Measurements from ENCODE around the gene CCDC32. TPM values are rescaled to one million over a fixed set of nuclear protein-coding genes. Genes with fewer than 3 reads are reported as not detected.

Gene CCDC32, protein sequence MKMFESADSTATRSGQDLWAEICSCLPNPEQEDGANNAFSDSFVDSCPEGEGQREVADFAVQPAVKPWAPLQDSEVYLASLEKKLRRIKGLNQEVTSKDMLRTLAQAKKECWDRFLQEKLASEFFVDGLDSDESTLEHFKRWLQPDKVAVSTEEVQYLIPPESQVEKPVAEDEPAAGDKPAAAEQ
- total RNA-seq: 23.9 and 28.3 TPM in 2 replicates
- long read RNA-seq, transcript CCDC32-202 (4 exons, 1,519 nt): major isoform, 166 of 192 reads
- long read RNA-seq, partial matches to known transcripts: 7 of 192 reads
- long read RNA-seq, other reads (novel, unspliced or antisense): 11 of 192 reads

DNA sequence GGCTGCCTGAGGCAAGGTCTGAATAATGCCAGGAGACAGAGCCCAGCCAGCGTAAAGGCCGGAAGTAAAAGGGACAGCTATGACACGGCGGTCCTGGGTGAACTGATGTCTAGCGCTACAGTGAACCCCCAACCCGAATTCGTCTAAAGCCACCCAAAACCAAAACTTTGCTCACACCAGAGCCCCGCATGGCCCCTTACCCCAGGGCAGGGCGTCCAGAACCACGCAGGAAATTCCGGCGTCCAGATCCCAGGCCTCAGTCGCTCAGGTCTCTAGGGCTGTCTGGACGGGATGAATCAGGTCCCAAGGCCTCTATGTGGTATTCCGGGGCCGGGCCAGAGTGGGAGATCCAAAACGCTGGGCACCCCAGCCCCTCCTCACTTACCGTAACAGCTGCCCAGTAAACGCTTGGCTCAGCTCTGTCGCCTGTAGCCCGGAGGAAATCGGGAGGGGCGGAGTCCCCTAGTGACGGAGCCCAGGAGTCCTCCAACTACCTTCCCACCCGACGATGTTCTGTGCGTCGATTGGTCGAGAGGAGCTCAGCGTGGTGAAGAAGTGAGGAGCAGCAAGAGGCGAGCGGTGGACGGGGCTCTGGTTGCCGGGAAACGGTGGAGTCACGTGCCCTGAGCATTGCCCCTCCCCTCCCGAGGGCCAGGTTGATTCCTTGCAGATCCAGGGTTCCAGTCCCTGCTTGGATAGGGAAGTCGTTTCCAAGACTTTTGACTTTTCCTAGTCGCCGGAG, at the start of gene CCDC32:
Gene CCDC32 (minus strand): TSS at position 452 of the 742 bp plus-strand sequence. CDS start 2,027 bp downstream, outside the sequence.
- Mint-ChIP-seq H3K4me1 (ENCODE audit: unreplicated experiment) (peaks cover 25% of the 10 kb centered on the region), H3K36me3 (ENCODE audit: unreplicated experiment) (peaks cover 9% of the 10 kb centered on the region), H3K4me3 (ENCODE audit: unreplicated experiment) (peak within 1 kb of the TSS; percentile 90), H3K27ac (ENCODE audit: unreplicated experiment) (peak within 1 kb of the TSS; percentile 95), H3K27me3 (ENCODE audit: unreplicated experiment) (no peaks in the 10 kb centered on the region), H3K9me3 (ENCODE audit: unreplicated experiment) (no peaks in the 10 kb centered on the region)
- TF ChIP-seq, protein P1, sequence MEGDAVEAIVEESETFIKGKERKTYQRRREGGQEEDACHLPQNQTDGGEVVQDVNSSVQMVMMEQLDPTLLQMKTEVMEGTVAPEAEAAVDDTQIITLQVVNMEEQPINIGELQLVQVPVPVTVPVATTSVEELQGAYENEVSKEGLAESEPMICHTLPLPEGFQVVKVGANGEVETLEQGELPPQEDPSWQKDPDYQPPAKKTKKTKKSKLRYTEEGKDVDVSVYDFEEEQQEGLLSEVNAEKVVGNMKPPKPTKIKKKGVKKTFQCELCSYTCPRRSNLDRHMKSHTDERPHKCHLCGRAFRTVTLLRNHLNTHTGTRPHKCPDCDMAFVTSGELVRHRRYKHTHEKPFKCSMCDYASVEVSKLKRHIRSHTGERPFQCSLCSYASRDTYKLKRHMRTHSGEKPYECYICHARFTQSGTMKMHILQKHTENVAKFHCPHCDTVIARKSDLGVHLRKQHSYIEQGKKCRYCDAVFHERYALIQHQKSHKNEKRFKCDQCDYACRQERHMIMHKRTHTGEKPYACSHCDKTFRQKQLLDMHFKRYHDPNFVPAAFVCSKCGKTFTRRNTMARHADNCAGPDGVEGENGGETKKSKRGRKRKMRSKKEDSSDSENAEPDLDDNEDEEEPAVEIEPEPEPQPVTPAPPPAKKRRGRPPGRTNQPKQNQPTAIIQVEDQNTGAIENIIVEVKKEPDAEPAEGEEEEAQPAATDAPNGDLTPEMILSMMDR (IDR thresholded peaks at IDR 0.05): no peak
- DNase-seq (ENCODE audit: extremely low spot score, unreplicated experiment): peak; percentile 98

DNA sequence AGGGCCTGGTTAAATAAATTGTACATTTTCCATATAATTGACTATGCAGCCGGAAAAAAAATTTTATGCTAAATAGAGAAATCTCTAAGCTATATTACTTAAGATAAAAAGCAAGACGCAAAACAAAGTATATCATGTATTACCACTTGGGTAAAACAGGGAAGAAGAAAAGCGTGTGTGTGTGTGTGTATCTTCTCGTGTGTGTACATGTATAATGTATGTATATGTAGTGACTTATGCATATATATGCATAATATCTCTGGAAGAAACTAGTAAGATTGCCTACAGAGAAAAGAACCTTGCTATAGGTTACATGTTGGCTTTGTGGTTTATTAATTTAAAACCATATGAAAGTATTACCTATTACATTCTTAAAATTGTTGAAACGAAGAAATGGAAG, 48.2 kb upstream of the CCDC32 start:
- no peaks in the 10 kb centered on the region for H3K4me1 Mint-ChIP-seq (ENCODE audit: unreplicated experiment)
- no peaks in the 10 kb centered on the region for H3K27me3 Mint-ChIP-seq (ENCODE audit: unreplicated experiment)
- DNase-seq (ENCODE audit: extremely low spot score, unreplicated experiment): no peak
- H3K4me3 Mint-ChIP-seq (ENCODE audit: unreplicated experiment): no peak overlapping the region
- TF ChIP-seq, protein P1 (IDR thresholded peaks at IDR 0.05): no peak
- no peak overlapping the region for H3K27ac Mint-ChIP-seq (ENCODE audit: unreplicated experiment)
- H3K36me3 Mint-ChIP-seq (ENCODE audit: unreplicated experiment): peaks cover 2% of the 10 kb centered on the region
- H3K9me3 Mint-ChIP-seq (ENCODE audit: unreplicated experiment): no peaks in the 10 kb centered on the region

DNA sequence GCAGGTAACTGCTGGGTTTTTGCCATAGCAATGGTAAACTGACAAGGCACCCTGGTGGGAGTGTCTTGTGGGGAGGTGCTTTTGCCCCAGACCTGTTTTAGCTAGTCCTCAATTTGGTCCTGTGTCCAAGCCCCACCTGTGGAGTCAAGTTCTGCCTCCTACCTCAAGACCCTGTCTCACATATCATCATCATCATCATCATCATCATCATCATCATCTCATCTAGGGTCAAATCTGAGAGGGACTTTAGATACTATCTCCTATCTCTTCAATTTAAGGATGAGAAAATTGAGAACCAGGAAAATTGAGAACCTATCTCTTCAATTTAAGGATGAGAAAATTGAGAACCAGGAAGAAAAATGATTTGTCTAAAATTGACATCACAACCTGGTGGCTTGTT, 39.1 kb upstream of the CCDC32 start:
- TF ChIP-seq, protein P1 (IDR thresholded peaks at IDR 0.05): no peak
- no peaks in the 10 kb centered on the region for H3K9me3 Mint-ChIP-seq (ENCODE audit: unreplicated experiment)

DNA sequence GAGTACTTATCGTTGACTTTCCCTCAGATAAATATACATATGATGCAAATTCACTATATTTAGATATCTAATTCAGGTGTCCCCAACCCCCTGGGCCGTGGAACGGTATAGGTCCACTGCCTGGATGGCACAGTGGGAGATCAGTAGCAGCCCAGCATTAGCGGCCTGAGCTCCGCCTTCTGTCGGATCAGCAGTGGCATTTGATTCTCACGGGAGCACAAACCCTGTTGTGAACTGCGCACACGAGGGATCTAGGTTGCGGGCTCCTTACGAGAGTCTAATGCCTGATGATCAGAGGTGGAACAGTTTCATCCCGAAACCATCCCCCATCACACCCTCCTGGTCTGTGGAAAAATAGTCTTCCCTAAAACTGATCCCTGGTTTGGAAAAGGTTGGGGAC, 36.1 kb upstream of the CCDC32 start:
- Mint-ChIP-seq H3K4me1 (ENCODE audit: unreplicated experiment) (peaks cover 4% of the 10 kb centered on the region), H3K36me3 (ENCODE audit: unreplicated experiment) (no peaks in the 10 kb centered on the region), H3K27ac (ENCODE audit: unreplicated experiment) (no peak overlapping the region), H3K27me3 (ENCODE audit: unreplicated experiment) (no peaks in the 10 kb centered on the region), H3K4me3 (ENCODE audit: unreplicated experiment) (no peak overlapping the region), H3K9me3 (ENCODE audit: unreplicated experiment) (no peaks in the 10 kb centered on the region)
- no peak for DNase-seq (ENCODE audit: extremely low spot score, unreplicated experiment)
- TF ChIP-seq, protein P1 (IDR thresholded peaks at IDR 0.05): no peak

More for the DNA sequence above, 39.1 kb upstream of the CCDC32 start:
- H3K4me1 Mint-ChIP-seq (ENCODE audit: unreplicated experiment): peaks cover 4% of the 10 kb centered on the region
- H3K36me3 Mint-ChIP-seq (ENCODE audit: unreplicated experiment): no peaks in the 10 kb centered on the region
- H3K4me3 Mint-ChIP-seq (ENCODE audit: unreplicated experiment): no peak overlapping the region
- no peaks in the 10 kb centered on the region for H3K27me3 Mint-ChIP-seq (ENCODE audit: unreplicated experiment)
- no peak for DNase-seq (ENCODE audit: extremely low spot score, unreplicated experiment)
- H3K27ac Mint-ChIP-seq (ENCODE audit: unreplicated experiment): no peak overlapping the region

DNA sequence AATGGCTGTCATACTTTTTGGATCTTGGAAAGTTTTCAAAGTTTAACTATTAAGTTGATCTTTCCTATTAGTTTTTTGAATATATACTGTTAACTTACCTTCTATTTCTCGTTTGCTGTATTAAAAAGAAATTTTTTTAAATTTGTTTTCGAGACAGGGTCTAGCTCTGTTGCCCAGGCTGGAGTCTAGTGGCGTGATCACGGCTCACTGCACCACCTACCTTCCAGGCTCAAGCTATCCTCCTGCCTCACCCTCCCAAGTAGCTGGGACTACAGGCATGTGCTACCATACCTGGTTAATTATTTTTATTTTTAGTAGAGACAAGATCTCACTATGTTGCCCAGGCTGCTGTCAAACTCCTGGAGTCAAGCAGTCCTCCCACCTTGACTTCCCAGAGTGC, 33.8 kb upstream of the CCDC32 start:
- Mint-ChIP-seq H3K4me3 (ENCODE audit: unreplicated experiment) (no peak overlapping the region), H3K4me1 (ENCODE audit: unreplicated experiment) (peaks cover 12% of the 10 kb centered on the region), H3K27me3 (ENCODE audit: unreplicated experiment) (no peaks in the 10 kb centered on the region), H3K9me3 (ENCODE audit: unreplicated experiment) (no peaks in the 10 kb centered on the region), H3K27ac (ENCODE audit: unreplicated experiment) (no peak overlapping the region), H3K36me3 (ENCODE audit: unreplicated experiment) (no peaks in the 10 kb centered on the region)
- no peak for DNase-seq (ENCODE audit: extremely low spot score, unreplicated experiment)
- TF ChIP-seq, protein P1 (IDR thresholded peaks at IDR 0.05): no peak
